Liver (tissue), 9 donors: ENCODE results near the gene CLASRP. TPM values are rescaled to one million over a fixed set of nuclear protein-coding genes. Genes with fewer than 3 reads are reported as not detected.

Experiments used
- DNase-seq: peaks from one replicate; pipeline ENCODE4 v3.0.0-alpha.2; 2017; ENCODE audit warnings: low spot score
- H3K27ac ChIP-seq, 2 donors: one replicate each; pipeline ENCODE4 v1.7.0; 2013; ENCODE audit warnings: inconsistent platforms in 2 of 2, low read length in 2 of 2, control low read depth in 1 of 2, low read depth in 1 of 2, mild to moderate bottlenecking in 1 of 2
- H3K27me3 ChIP-seq, 4 donors: one replicate each; pipeline versions ENCODE4 v1.6.1 to v1.7.0; 2013; ENCODE audit warnings: low read length in 3 of 4, inconsistent platforms in 1 of 4, mild to moderate bottlenecking in 1 of 4, moderate library complexity in 1 of 4; ENCODE audit not compliant: control insufficient read depth in 4 of 4, insufficient read depth in 4 of 4
- H3K36me3 ChIP-seq, 4 donors: one replicate each; pipeline versions ENCODE4 v1.6.1 to v1.7.0; 2013; ENCODE audit warnings: low read length in 3 of 4, mild to moderate bottlenecking in 3 of 4, low read depth in 1 of 4, moderate library complexity in 1 of 4; ENCODE audit not compliant: control insufficient read depth in 4 of 4, insufficient read depth in 3 of 4
- H3K4me1 ChIP-seq, 4 donors: one replicate each; pipeline versions ENCODE4 v1.6.1 to v1.7.0; 2013; ENCODE audit warnings: low read length in 3 of 4, mild to moderate bottlenecking in 3 of 4, moderate library complexity in 1 of 4; ENCODE audit not compliant: control insufficient read depth in 4 of 4, insufficient read depth in 4 of 4
- H3K4me3 ChIP-seq, 3 donors: one replicate each; pipeline versions ENCODE4 v1.6.1 to v1.7.0; 2013; ENCODE audit warnings: low read length in 3 of 3, control low read depth in 1 of 3, low read depth in 1 of 3, mild to moderate bottlenecking in 1 of 3
- H3K9ac ChIP-seq, 2 donors: one replicate each; pipeline ENCODE4 v1.7.0; 2013; ENCODE audit warnings: low read length in 2 of 2, mild to moderate bottlenecking in 2 of 2, moderate library complexity in 2 of 2, control low read depth in 1 of 2, low read depth in 1 of 2
- H3K9me3 ChIP-seq, 4 donors: one replicate each; pipeline versions ENCODE4 v1.6.1 to v1.7.0; 2013; ENCODE audit warnings: low read length in 3 of 4; ENCODE audit not compliant: control insufficient read depth in 4 of 4
- ATF3 ChIP-seq: IDR thresholded peaks from 2 replicates; pipeline ENCODE4 v1.6.1; 2016; ENCODE audit warnings: antibody characterized with exemption
- EGR1 ChIP-seq, 2 donors: IDR thresholded peaks; 2 replicates each; pipeline ENCODE4 v1.6.1; 2016 to 2018; ENCODE audit warnings: antibody characterized with exemption in 2 of 2, low read depth in 2 of 2
- FOXA1 ChIP-seq: IDR thresholded peaks from 2 replicates; pipeline ENCODE4 v1.6.1; 2016; ENCODE audit warnings: antibody characterized with exemption
- HNF4G ChIP-seq: IDR thresholded peaks from 2 replicates; pipeline ENCODE4 v1.6.1; 2016; ENCODE audit warnings: antibody characterized with exemption
- JUND ChIP-seq, 2 donors: IDR thresholded peaks; 2 replicates each; pipeline ENCODE4 v1.6.1; 2016; ENCODE audit warnings: antibody characterized with exemption in 2 of 2
- RAD21 ChIP-seq, 2 donors: IDR thresholded peaks; 2 replicates each; pipeline ENCODE4 v1.6.1; 2016; ENCODE audit warnings: antibody characterized with exemption in 2 of 2, mild to moderate bottlenecking in 2 of 2
- RXRA ChIP-seq, 2 donors: IDR thresholded peaks; 2 replicates each; pipeline ENCODE4 v1.6.1; 2017 to 2018; ENCODE audit warnings: antibody characterized with exemption in 2 of 2, mild to moderate bottlenecking in 1 of 2
- SP1 ChIP-seq: IDR thresholded peaks from 2 replicates; pipeline ENCODE4 v1.6.1; 2018; ENCODE audit warnings: antibody characterized with exemption, mild to moderate bottlenecking
- TAF1 ChIP-seq: conservative IDR thresholded peaks from 2 replicates; pipeline ENCODE4 v1.6.1; 2016; ENCODE audit warnings: antibody characterized with exemption, mild to moderate bottlenecking
- YY1 ChIP-seq: IDR thresholded peaks from 2 replicates; pipeline ENCODE4 v1.6.1; 2016; ENCODE audit warnings: antibody characterized with exemption, mild to moderate bottlenecking
- ZBTB33 ChIP-seq: IDR thresholded peaks from 2 replicates; pipeline ENCODE4 v1.6.1; 2016; ENCODE audit warnings: antibody characterized with exemption
- WGBS: extraction: QIAGEN DNeasy Blood & Tissue Kit; methylation state at CpG from one replicate; pipeline ENCODE4 v1.1.7; 2013; 5-methylcytosine and 5-hydroxymethylcytosine counted together
- polyA plus RNA-seq, 2 donors: library from polyadenylated mRNA; stranded (reverse) in 1 of 2; unstranded in 1 of 2; fragments of 200-250 nt in 1 of 2; fragments of >200 nt in 1 of 2; fragmentation: Nextera tagmentation in 1 of 2; extraction: Ambion mirVana in 1 of 2; gene quantifications; one replicate each; pipeline versions ENCODE4 v1.2.1 to v1.2.3, GENCODE V29; 2013 to 2015
- total RNA-seq, 2 donors: library from RNA; depleted of rRNA; stranded (reverse); fragments of >200 nt; gene quantifications; one replicate each; pipeline ENCODE4 v1.2.3, GENCODE V29; 2014
- donor health status: healthy.
- donor health status: healthy.
- donor health status: healthy.
- donor health status: healthy.
- donor health status: healthy.

CLASRP gene
- total and polyA plus RNA-seq, 4 donors: 9.0 to 44.3 (median 12.8) TPM

GRCh38 chr19:45115809-45116615, 77.2 kb downstream of the CLASRP start (continued):
- TF ChIP-seq ZBTB33 (no peak), RAD21 (IDR thresholded peaks at IDR 0.05) (no peak), JUND (IDR thresholded peaks at IDR 0.05) (no peak), YY1 (no peak), HNF4G (no peak), RXRA (IDR thresholded peaks at IDR 0.05) (no peak), EGR1 (IDR thresholded peaks at IDR 0.05; ENCODE audit: low read depth in 2 of 2) (no peak), FOXA1 (no peak)

- Histone ChIP-seq H3K36me3 (no peaks in the 10 kb centered on the region), H3K4me1 (peaks cover 3 to 17% (median 7%) of the 10 kb centered on the region in 4 donors), H3K9me3 (no peaks in the 10 kb centered on the region), H3K27me3 (no peaks in the 10 kb centered on the region), H3K27ac (no peak overlapping the region), H3K9ac (no peak overlapping the region), H3K4me3 (no peak overlapping the region)
- no peak for DNase-seq
- WGBS: 72% methylated on average over 16 of the region's 16 CpGs
- TF ChIP-seq TAF1 (no peak), ATF3 (no peak), RAD21 (IDR thresholded peaks at IDR 0.05) (no peak)
These were observed 78.3 kb downstream of the CLASRP start for GRCh38 chr19:45117167-45117594.

GRCh38 chr19:45117671-45118070, 78.8 kb downstream of the CLASRP start:
- no peak overlapping the region for H3K4me3 ChIP-seq
- H3K36me3 ChIP-seq: no peaks in the 10 kb centered on the region
- no peaks in the 10 kb centered on the region for H3K9me3 ChIP-seq
- TF ChIP-seq RXRA (IDR thresholded peaks at IDR 0.05): no peak
- TF ChIP-seq FOXA1: no peak
- no peak for TF ChIP-seq RAD21 (IDR thresholded peaks at IDR 0.05)
- no peak for TF ChIP-seq EGR1 (IDR thresholded peaks at IDR 0.05; ENCODE audit: low read depth in 2 of 2)
- no peak for TF ChIP-seq SP1
- no peak for TF ChIP-seq HNF4G
- no peak for TF ChIP-seq ZBTB33
- no peak for TF ChIP-seq TAF1
- WGBS: 77% methylated on average over 12 of the region's 12 CpGs
- no peak overlapping the region for H3K27ac ChIP-seq
- H3K4me1 ChIP-seq: peaks cover 3 to 15% (median 7%) of the 10 kb centered on the region in 4 donors
- no peak for DNase-seq
- H3K9ac ChIP-seq: no peak overlapping the region
- no peaks in the 10 kb centered on the region for H3K27me3 ChIP-seq
